H1 (cell line): ENCODE data around the gene VWA7. TPM values are rescaled to one million over a fixed set of nuclear protein-coding genes. Genes with fewer than 3 reads are reported as not detected.

Experiments
- ASH2L ChIP-seq: fragments of 200-600, 300-600 bp; sonication (generic); IDR thresholded peaks from one replicate; pipeline ENCODE4 v1.7.1; 2017; ENCODE audit warnings: low read length
- CBX5 ChIP-seq: fragments of 300-800, 300-1000 bp; sonication (generic); IDR thresholded peaks from 2 replicates; pipeline ENCODE4 v1.7.1; 2016; ENCODE audit warnings: antibody characterized with exemption, low read length, low read depth
- CHD2 ChIP-seq: IDR thresholded peaks from 2 replicates; pipeline ENCODE4 v1.6.1; 2012; ENCODE audit warnings: low read length, improper control_type of control experiment
- EGR1 ChIP-seq: IDR thresholded peaks from 2 replicates; pipeline ENCODE4 v1.6.1; 2011; ENCODE audit warnings: low read depth, low read length, borderline replicate concordance
- FOSL1 ChIP-seq: IDR thresholded peaks from 2 replicates; pipeline ENCODE4 v1.6.1; 2011; ENCODE audit warnings: mild to moderate bottlenecking, low read depth, low read length, moderate library complexity; ENCODE audit not compliant: insufficient read depth
- GABPA ChIP-seq: IDR thresholded peaks from 2 replicates; pipeline ENCODE4 v1.6.1; 2011; ENCODE audit warnings: mild to moderate bottlenecking, low read length, moderate library complexity, borderline replicate concordance; ENCODE audit not compliant: insufficient read depth
- GTF2F1 ChIP-seq: IDR thresholded peaks from 2 replicates; pipeline ENCODE4 v1.6.1; 2012; ENCODE audit warnings: low read depth, low read length, improper control_type of control experiment, borderline replicate concordance
- HDAC6 ChIP-seq: IDR thresholded peaks from one replicate; pipeline ENCODE4 v1.7.1; 2012; ENCODE audit warnings: low read depth, mild to moderate bottlenecking, inconsistent platforms, low read length, moderate library complexity
- KDM1A ChIP-seq: fragments of 200-600, 300-600 bp; sonication (generic); IDR thresholded peaks from 2 replicates; pipeline ENCODE4 v1.7.1; 2016; ENCODE audit warnings: mild to moderate bottlenecking, low read length, borderline replicate concordance
- KDM4A ChIP-seq: IDR thresholded peaks from one replicate; pipeline ENCODE4 v1.7.1; 2012; ENCODE audit warnings: low read depth, mild to moderate bottlenecking, moderate library complexity, low read length, inconsistent platforms; ENCODE audit not compliant: severe bottlenecking
- MAFK ChIP-seq: IDR thresholded peaks from 2 replicates; pipeline ENCODE4 v1.6.1; 2012; ENCODE audit warnings: low read depth, mild to moderate bottlenecking, improper control_type of control experiment, low read length
- POU5F1 ChIP-seq: IDR thresholded peaks from 2 replicates; pipeline ENCODE4 v1.6.1; 2011; ENCODE audit warnings: low read depth, mild to moderate bottlenecking, low read length, moderate library complexity
- RNF2 ChIP-seq: fragments of 200-900, 300-1000 bp; sonication (generic); IDR thresholded peaks from 2 replicates; pipeline ENCODE4 v1.7.1; 2016; ENCODE audit warnings: borderline replicate concordance, low read depth, mild to moderate bottlenecking, antibody characterized with exemption, low read length; ENCODE audit not compliant: poor library complexity, severe bottlenecking; ENCODE audit errors: missing control alignments
- RXRA ChIP-seq: IDR thresholded peaks from 2 replicates; pipeline ENCODE4 v1.6.1; 2011; ENCODE audit warnings: low read depth, mild to moderate bottlenecking, low read length, moderate library complexity; ENCODE audit not compliant: insufficient read depth
- SP1 ChIP-seq: IDR thresholded peaks from 2 replicates; pipeline ENCODE4 v1.6.1; 2011; ENCODE audit warnings: low read depth, low read length
- SP4 ChIP-seq: IDR thresholded peaks from 2 replicates; pipeline ENCODE4 v1.6.1; 2012; ENCODE audit warnings: low read length, inconsistent platforms
- TAF7 ChIP-seq: optimal IDR thresholded peaks from 2 replicates; pipeline ENCODE3; 2011; ENCODE audit warnings: low read depth, mild to moderate bottlenecking, inconsistent platforms, low read length, moderate library complexity, borderline replicate concordance
- TBP ChIP-seq: IDR thresholded peaks from 2 replicates; pipeline ENCODE4 v1.6.1; 2011; ENCODE audit warnings: low read depth, low read length, improper control_type of control experiment
- TEAD4 ChIP-seq: IDR thresholded peaks from 2 replicates; pipeline ENCODE4 v1.6.1; 2012; ENCODE audit warnings: low read depth, low read length, inconsistent platforms, mixed read lengths
- YY1 ChIP-seq: IDR thresholded peaks from 2 replicates; pipeline ENCODE4 v1.6.1; 2011; ENCODE audit warnings: low read depth, mild to moderate bottlenecking, low read length
- polyA plus RNA-seq, 7 experiments: library from polyadenylated mRNA; depleted of rRNA in 3 of 7; stranded (reverse) in 5 of 7; unstranded in 2 of 7; fragments of >200 nt in 5 of 7; fragments of 200-250 nt in 2 of 7; gene quantifications; 1 replicate in 5 of 7; 2 replicates in 1 of 7; 4 replicates in 1 of 7; pipeline versions ENCODE4 v1.2.1 to v1.2.3, GENCODE V29; 2011 to 2013; ENCODE audit warnings: missing spikeins in 2 of 7, mixed read lengths in 2 of 7
- total RNA-seq: library from RNA; stranded (reverse); fragmentation: NEBNext Ultra II Directional; extraction: Animal tissue kit (Norgen Biotek cat#: 25700); gene quantifications from 2 replicates; pipeline ENCODE4 v1.2.1, GENCODE V29; 2021
- TF ChIP-seq, protein P1 (sequence below), 3 experiments: IDR thresholded peaks; 1 replicate in 2 of 3; 2 replicates in 1 of 3; pipeline versions ENCODE4 v1.5.1 to v1.6.1; 2011; ENCODE audit warnings: low read length in 3 of 3, mild to moderate bottlenecking in 3 of 3, inconsistent platforms in 2 of 3, low read depth in 1 of 3, moderate library complexity in 1 of 3; ENCODE audit not compliant: insufficient read depth in 1 of 3; ENCODE audit errors: control extremely low read depth in 1 of 3
- TF ChIP-seq, protein P2 (sequence below): IDR thresholded peaks from 2 replicates; pipeline ENCODE4 v1.6.1; 2012; ENCODE audit warnings: inconsistent platforms

VWA7 gene
- total and polyA plus RNA-seq, 2 of the 8 experiments (the other 6 are each of a cell fraction or from before 2014, with no cell fraction given) = 0.82 to 2.1 TPM

DNA sequence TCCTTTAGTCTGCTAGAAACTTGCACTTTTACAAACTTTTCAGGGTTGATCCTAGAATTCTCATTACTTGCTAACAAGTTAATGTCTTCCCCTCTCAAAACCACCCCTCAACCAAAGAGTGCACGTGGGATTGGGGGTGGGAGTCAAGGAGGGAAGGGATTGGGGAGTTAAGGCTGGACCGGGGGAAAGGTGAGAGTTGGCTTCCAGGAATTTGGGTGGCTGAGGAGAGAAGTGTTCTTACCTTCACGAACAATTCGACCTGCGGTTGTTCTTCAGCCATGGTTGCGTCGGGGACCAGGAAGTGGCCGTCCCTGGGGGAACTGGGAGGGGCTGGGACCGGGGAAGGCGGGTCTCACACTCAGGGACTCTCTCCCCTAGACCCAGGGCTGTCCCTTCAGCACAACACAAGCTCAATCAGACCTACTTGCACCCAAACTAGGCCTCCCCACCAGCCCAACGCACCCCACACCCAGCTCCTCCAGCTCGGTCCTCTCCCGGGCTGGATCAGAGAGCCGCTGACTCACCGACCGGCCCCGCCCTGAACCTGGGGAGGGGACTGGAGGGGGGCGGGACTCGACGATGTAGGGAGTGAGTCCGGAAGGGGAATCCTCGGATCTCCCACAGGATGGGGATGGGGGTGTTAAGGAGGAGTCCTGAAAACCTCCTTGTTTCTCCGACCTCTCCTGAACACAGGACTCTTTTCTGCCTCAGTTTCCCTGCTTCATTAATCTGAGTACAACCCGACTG, 40.9 kb downstream of the VWA7 start, which contains the start of gene CLIC1 (continued):
- TF ChIP-seq, protein P1, sequence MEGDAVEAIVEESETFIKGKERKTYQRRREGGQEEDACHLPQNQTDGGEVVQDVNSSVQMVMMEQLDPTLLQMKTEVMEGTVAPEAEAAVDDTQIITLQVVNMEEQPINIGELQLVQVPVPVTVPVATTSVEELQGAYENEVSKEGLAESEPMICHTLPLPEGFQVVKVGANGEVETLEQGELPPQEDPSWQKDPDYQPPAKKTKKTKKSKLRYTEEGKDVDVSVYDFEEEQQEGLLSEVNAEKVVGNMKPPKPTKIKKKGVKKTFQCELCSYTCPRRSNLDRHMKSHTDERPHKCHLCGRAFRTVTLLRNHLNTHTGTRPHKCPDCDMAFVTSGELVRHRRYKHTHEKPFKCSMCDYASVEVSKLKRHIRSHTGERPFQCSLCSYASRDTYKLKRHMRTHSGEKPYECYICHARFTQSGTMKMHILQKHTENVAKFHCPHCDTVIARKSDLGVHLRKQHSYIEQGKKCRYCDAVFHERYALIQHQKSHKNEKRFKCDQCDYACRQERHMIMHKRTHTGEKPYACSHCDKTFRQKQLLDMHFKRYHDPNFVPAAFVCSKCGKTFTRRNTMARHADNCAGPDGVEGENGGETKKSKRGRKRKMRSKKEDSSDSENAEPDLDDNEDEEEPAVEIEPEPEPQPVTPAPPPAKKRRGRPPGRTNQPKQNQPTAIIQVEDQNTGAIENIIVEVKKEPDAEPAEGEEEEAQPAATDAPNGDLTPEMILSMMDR (IDR thresholded peaks at IDR 0.05; ENCODE audit: control extremely low read depth in 1 of 3, insufficient read depth in 1 of 3, low read depth in 1 of 3, low read length in 3 of 3) = no peak
- no peak for TF ChIP-seq TAF7
- TF ChIP-seq KDM4A = peak; percentile 46
- TF ChIP-seq TEAD4 = no peak
- 0 out of 2 replicates have a peak, but pooled peaks have one; percentile 33 for TF ChIP-seq TBP
- TF ChIP-seq RNF2 = no peak
- TF ChIP-seq GTF2F1 = no peak
- no peak for TF ChIP-seq KDM1A
- TF ChIP-seq SP1 = peak; percentile 47; the same call in 1 of the 2 replicates
- TF ChIP-seq POU5F1 = no peak
- no peak for TF ChIP-seq SP4
- no peak for TF ChIP-seq YY1
- no peak for TF ChIP-seq MAFK
- TF ChIP-seq RXRA = no peak
- no peak for TF ChIP-seq CBX5
- TF ChIP-seq, protein P2, sequence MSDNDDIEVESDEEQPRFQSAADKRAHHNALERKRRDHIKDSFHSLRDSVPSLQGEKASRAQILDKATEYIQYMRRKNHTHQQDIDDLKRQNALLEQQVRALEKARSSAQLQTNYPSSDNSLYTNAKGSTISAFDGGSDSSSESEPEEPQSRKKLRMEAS = peak; percentile 52
- peak; percentile 73 for TF ChIP-seq ASH2L
- TF ChIP-seq GABPA = no peak
- TF ChIP-seq FOSL1 = no peak
- no peak for TF ChIP-seq EGR1
- TF ChIP-seq HDAC6 = no peak
- TF ChIP-seq CHD2 = no peak
